ENCODE data around the gene LCK. TPM values are rescaled to one million over a fixed set of nuclear protein-coding genes. Genes with fewer than 3 reads are reported as not detected.
A peak's percentile ranks its signal among the peaks of the same experiment; 100 is the strongest.
"Not testable (repeated sequence)": the region's sequence is repeated elsewhere in the genome, so short reads cannot be mapped to it uniquely, and the experiment has no call there.

LCK gene
- total RNA-seq, 6 experiments from 2014 or later = 0.73 to 1.7 (median 1.1) TPM

GRCh38 chr1:32286763-32287162, 35.7 kb downstream of the LCK start:
- no peak overlapping the region for H3K4me3 ChIP-seq
- peak in 1 of 3 donors; percentile 15 for DNase-seq
- H3K27me3 ChIP-seq = no peaks in the 10 kb centered on the region
- H3K27ac ChIP-seq = no peak overlapping the region
- ATAC-seq = no peak
- 80% methylated on average over 1 of the region's 4 CpGs for WGBS (ENCODE audit: insufficient coverage, low coverage, low lambda C conversion rate, missing lambda C conversion rate)
- peaks cover 0 to 19% (median 2%) of the 10 kb centered on the region in 4 donors for H3K4me1 ChIP-seq
- no peaks in the 10 kb centered on the region for H3K9me3 ChIP-seq
- no peaks in the 10 kb centered on the region for H3K36me3 ChIP-seq
- intact Hi-C loops (cut with DNase I) = no loop called here
- no peak for TF ChIP-seq CTCF (IDR thresholded peaks at IDR 0.05)

GRCh38 chr1:32289256-32289655, 38.2 kb downstream of the LCK start:
- Histone ChIP-seq H3K27me3 (no peaks in the 10 kb centered on the region), H3K27ac (no peak overlapping the region), H3K36me3 (no peaks in the 10 kb centered on the region), H3K4me3 (no peak overlapping the region), H3K9me3 (no peaks in the 10 kb centered on the region), H3K4me1 (peaks cover 0 to 28% (median 5%) of the 10 kb centered on the region in 4 donors)
- WGBS (ENCODE audit: insufficient coverage, low coverage, low lambda C conversion rate, missing lambda C conversion rate) = 93% methylated on average over 5 of the region's 7 CpGs
- TF ChIP-seq CTCF (IDR thresholded peaks at IDR 0.05) (no peak), POLR2A (IDR thresholded peaks at IDR 0.05) (no peak)
- DNase-seq (peak in 1 of 3 donors; percentile 8), ATAC-seq (no peak)
- intact Hi-C loops (cut with DNase I) = no loop called here

GRCh38 chr1:32291145-32291707, 40.2 kb downstream of the LCK start:
- no peak for DNase-seq
- intact Hi-C loops (cut with DNase I) = no loop called here

GRCh38 chr1:32291708-32292538, 40.9 kb downstream of the LCK start, which contains the start of gene HDAC1:
TSS of gene HDAC1 (plus strand) at chr1:32292083. CDS start at chr1:32292170, 87 bp downstream.
- Histone ChIP-seq H3K9me3 (no peaks in the 10 kb centered on the region), H3K36me3 (no peaks in the 10 kb centered on the region), H3K27ac (peak within 1 kb of the TSS; percentile 77 to 80 (median 79)), H3K27me3 (no peaks in the 10 kb centered on the region), H3K4me3 (peak within 1 kb of the TSS; percentile 72 to 94 (median 91)), H3K4me1 (peaks cover 0 to 28% (median 5%) of the 10 kb centered on the region in 4 donors)
- ATAC-seq (peak; percentile 94 to 98 (median 96)), DNase-seq (peak; percentile 99 to 100 (median 99))
- under 1% methylated on average over 38 of the region's 67 CpGs for WGBS (ENCODE audit: insufficient coverage, low coverage, low lambda C conversion rate, missing lambda C conversion rate)
- intact Hi-C loops (cut with DNase I) = no loop called here
- TF ChIP-seq POLR2A (IDR thresholded peaks at IDR 0.05) (peak; percentile 73), CTCF (IDR thresholded peaks at IDR 0.05) (no peak)

More at GRCh38 chr1:32291145-32291707, 40.2 kb downstream of the LCK start:
- no peak for TF ChIP-seq CTCF (IDR thresholded peaks at IDR 0.05)
- TF ChIP-seq POLR2A (IDR thresholded peaks at IDR 0.05) = no peak
- no peaks in the 10 kb centered on the region for H3K27me3 ChIP-seq
- H3K27ac ChIP-seq = peak overlapping the region; percentile 77 to 80 (median 79)
- peaks cover 0 to 28% (median 5%) of the 10 kb centered on the region in 4 donors for H3K4me1 ChIP-seq
- no peaks in the 10 kb centered on the region for H3K9me3 ChIP-seq
- peak in 1 of 4 donors; percentile 50 for ATAC-seq
- peak overlapping the region; percentile 72 to 94 (median 91) for H3K4me3 ChIP-seq
- WGBS (ENCODE audit: insufficient coverage, low coverage, low lambda C conversion rate, missing lambda C conversion rate) = 29% methylated on average over 9 of the region's 10 CpGs
- H3K36me3 ChIP-seq = no peaks in the 10 kb centered on the region

GRCh38 chr1:32298211-32298610, 47.1 kb downstream of the LCK start:
- ATAC-seq; H3K27ac ChIP-seq; H3K9me3 ChIP-seq; intact Hi-C loops (cut with DNase I); DNase-seq; H3K4me1 ChIP-seq; H3K27me3 ChIP-seq; H3K4me3 ChIP-seq: not testable (repeated sequence)
- peaks cover 0 to 12% (median 2%) of the 10 kb centered on the region in 4 donors for H3K36me3 ChIP-seq
- 93% methylated on average over 11 of the region's 16 CpGs for WGBS (ENCODE audit: insufficient coverage, low coverage, low lambda C conversion rate, missing lambda C conversion rate)
